AG20443 (cell line): ENCODE measurements around the gene CDX1.

Source experiments
- DNase-seq: peaks from one replicate; pipeline ENCODE4 v3.0.0; 2012; ENCODE audit warnings: low spot score, mixed read lengths

CDX1 gene

GRCh38 chr5:150146862-150147601, 19.5 kb upstream of the CDX1 start:
- no peak for DNase-seq

- DNase-seq = no peak
Measured at GRCh38 chr5:150147670-150148069, 18.9 kb upstream of the CDX1 start.

GRCh38 chr5:150148117-150148927, 18.3 kb upstream of the CDX1 start:
- DNase-seq = peak; percentile 59

- DNase-seq = no peak
Measured at GRCh38 chr5:150149618-150150017, 17.0 kb upstream of the CDX1 start.

GRCh38 chr5:150152636-150153462, 13.7 kb upstream of the CDX1 start:
- DNase-seq = no peak

GRCh38 chr5:150153483-150153882, 13.1 kb upstream of the CDX1 start:
- DNase-seq = no peak

GRCh38 chr5:150153957-150154617, 12.5 kb upstream of the CDX1 start:
- DNase-seq = peak; percentile 59

- DNase-seq = no peak
Measured at GRCh38 chr5:150154618-150155128, 11.9 kb upstream of the CDX1 start.

GRCh38 chr5:150155258-150156026, 11.1 kb upstream of the CDX1 start, which contains the start of gene PDGFRB:
Gene PDGFRB (minus strand): TSS chr5:150155845. CDS start chr5:150137047, 18,798 bp downstream.
- peak; percentile 92 for DNase-seq

GRCh38 chr5:150156027-150156368, 10.6 kb upstream of the CDX1 start:
- DNase-seq = no peak

- no peak for DNase-seq
Measured at GRCh38 chr5:150156540-150156939, 10.0 kb upstream of the CDX1 start.

- no peak for DNase-seq
Measured at GRCh38 chr5:150157168-150157567, 9.4 kb upstream of the CDX1 start.

GRCh38 chr5:150158170-150158949, 8.2 kb upstream of the CDX1 start:
- DNase-seq = peak; percentile 58

GRCh38 chr5:150159031-150159430, 7.5 kb upstream of the CDX1 start:
- DNase-seq = no peak

GRCh38 chr5:150159741-150160179, 6.8 kb upstream of the CDX1 start:
- peak; percentile 64 for DNase-seq

GRCh38 chr5:150160448-150161081, 6.0 kb upstream of the CDX1 start:
- no peak for DNase-seq

- DNase-seq = peak; percentile 88
Measured at GRCh38 chr5:150161242-150162141, 5.1 kb upstream of the CDX1 start.

- DNase-seq = no peak
Measured at GRCh38 chr5:150162142-150162513, 4.5 kb upstream of the CDX1 start.

- no peak for DNase-seq
Measured at GRCh38 chr5:150163035-150163434, 3.5 kb upstream of the CDX1 start.
